ENCODE measurements around the gene NSD2.
A peak's percentile ranks its signal among the peaks of the same experiment; 100 is the strongest.

GRCh38 chr4:1855333-1856070 is 15.7 kb upstream of the NSD2 start:
- TF ChIP-seq, protein P1, sequence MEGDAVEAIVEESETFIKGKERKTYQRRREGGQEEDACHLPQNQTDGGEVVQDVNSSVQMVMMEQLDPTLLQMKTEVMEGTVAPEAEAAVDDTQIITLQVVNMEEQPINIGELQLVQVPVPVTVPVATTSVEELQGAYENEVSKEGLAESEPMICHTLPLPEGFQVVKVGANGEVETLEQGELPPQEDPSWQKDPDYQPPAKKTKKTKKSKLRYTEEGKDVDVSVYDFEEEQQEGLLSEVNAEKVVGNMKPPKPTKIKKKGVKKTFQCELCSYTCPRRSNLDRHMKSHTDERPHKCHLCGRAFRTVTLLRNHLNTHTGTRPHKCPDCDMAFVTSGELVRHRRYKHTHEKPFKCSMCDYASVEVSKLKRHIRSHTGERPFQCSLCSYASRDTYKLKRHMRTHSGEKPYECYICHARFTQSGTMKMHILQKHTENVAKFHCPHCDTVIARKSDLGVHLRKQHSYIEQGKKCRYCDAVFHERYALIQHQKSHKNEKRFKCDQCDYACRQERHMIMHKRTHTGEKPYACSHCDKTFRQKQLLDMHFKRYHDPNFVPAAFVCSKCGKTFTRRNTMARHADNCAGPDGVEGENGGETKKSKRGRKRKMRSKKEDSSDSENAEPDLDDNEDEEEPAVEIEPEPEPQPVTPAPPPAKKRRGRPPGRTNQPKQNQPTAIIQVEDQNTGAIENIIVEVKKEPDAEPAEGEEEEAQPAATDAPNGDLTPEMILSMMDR (IDR thresholded peaks at IDR 0.05): no peak
- TF ChIP-seq POLR2A (IDR thresholded peaks at IDR 0.05): peak in 1 of 2 donors; percentile 66
